Activated CD4-positive, alpha-beta T cell treated with anti-CD3 and anti-CD28 coated beads for 36 hours (primary cell): Measurements from ENCODE around the gene BAG3. TPM values are rescaled to one million over a fixed set of nuclear protein-coding genes. Genes with fewer than 3 reads are reported as not detected.

ENCODE experiments used
- ATAC-seq: fragments of 200-7000 bp; cut with Tn5 transposase; one replicate; pipeline ENCODE4 v1.10.0; 2021; ENCODE audit warnings: mild to moderate bottlenecking, moderate library complexity
- CTCF ChIA-PET: fragments of 350-600 bp; sonication (Branson Sonifier 250); formaldehyde crosslinking; loops from one replicate; lab custom pipeline; 2021; ENCODE audit warnings: antibody characterized with exemption; lab: Charles Lee
- POLR2A ChIA-PET: fragments of 350-600 bp; sonication (Branson Sonifier 250); formaldehyde crosslinking; loops from one replicate; lab custom pipeline; 2021; ENCODE audit warnings: antibody characterized with exemption, inconsistent platforms; lab: Charles Lee
- DNase-seq: peaks from one replicate; pipeline ENCODE4 v3.0.0-alpha.2; 2020
- H3K27ac Mint-ChIP-seq: one replicate; pipeline ENCODE4 v1.8.0; 2021; ENCODE audit warnings: mixed read lengths
- H3K27me3 Mint-ChIP-seq: one replicate; pipeline ENCODE4 v1.8.0; 2021; ENCODE audit warnings: mixed read lengths
- H3K36me3 Mint-ChIP-seq: one replicate; pipeline ENCODE4 v1.8.0; 2021; ENCODE audit warnings: low read depth, mixed read lengths
- H3K4me1 Mint-ChIP-seq: one replicate; pipeline ENCODE4 v1.8.0; 2021; ENCODE audit warnings: mixed read lengths
- H3K4me3 Mint-ChIP-seq: one replicate; pipeline ENCODE4 v1.8.0; 2021; ENCODE audit warnings: mild to moderate bottlenecking, moderate library complexity, mixed read lengths
- H3K9me3 Mint-ChIP-seq: one replicate; pipeline ENCODE4 v1.8.0; 2021; ENCODE audit warnings: low read depth, mixed read lengths
- intact Hi-C, 2 experiments: fragments of 100-400 bp; cut with DNase I in 1 of 2; cut with micrococcal nuclease in 1 of 2; formaldehyde crosslinking; loops; one replicate each; pipeline versions ENCODE4 v1.14.2 to v1.15.1; 2022 to 2024; cut with DNase I, micrococcal nuclease
- total RNA-seq, 2 experiments: library from RNA; stranded (reverse); gene quantifications; one replicate each; pipeline ENCODE4 v1.2.3, GENCODE V29; 2021

BAG3 gene
- total RNA-seq, 2 experiments from 2014 or later: 23.8 to 30.7 TPM

DNA sequence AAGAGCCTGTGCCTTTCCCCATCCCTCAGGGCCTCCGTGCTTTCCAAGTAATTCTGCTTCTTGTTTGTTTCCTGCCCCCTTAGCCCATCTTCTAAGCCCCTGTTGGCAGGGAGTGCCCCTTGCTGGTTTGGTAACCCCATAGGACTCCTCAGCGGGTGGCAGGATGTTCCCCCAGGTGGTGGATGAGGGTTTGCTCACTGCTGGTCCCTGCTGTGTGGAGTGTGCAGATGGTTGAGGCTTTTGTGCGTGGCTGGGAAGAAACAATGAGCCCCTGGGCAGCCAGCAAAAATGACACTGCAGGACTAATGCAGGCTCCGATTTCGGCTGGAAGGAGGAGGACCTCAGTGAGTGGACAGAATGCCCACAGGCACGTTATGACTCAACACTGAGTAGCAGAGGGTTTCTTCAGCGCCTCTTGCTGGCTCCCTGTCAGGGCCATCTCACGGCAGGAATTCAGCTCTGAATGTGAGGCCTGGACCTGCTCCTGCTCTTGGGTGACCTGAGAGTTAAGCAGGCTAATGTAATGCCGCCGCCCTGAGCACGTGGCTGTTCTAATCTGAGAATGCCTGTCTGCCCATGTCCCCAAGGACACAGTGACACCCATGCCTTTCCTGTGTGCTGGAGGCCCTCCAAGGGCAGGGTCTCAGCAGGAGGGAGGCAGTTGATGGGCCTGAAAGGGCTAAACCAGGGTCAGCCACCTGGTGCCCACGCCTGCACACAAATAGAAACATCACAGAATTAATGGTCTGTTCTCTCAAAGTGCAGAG lies 16.6 kb downstream of the BAG3 start:
- Mint-ChIP-seq H3K9me3 (no peaks in the 10 kb centered on the region), H3K27ac (no peak overlapping the region), H3K4me1 (peaks cover 57% of the 10 kb centered on the region), H3K36me3 (peaks cover 21% of the 10 kb centered on the region), H3K27me3 (no peaks in the 10 kb centered on the region), H3K4me3 (no peak overlapping the region)
- ChIA-PET POLR2A (no interaction called here), CTCF (interaction anchor here (0.7 kb wide), 2 partner anchors 70 to 474 kb away, joined by 3 read pairs; no protein-coding TSS in a partner anchor)
- no peak for ATAC-seq
- intact Hi-C loops: no loop called here
- DNase-seq: no peak

DNA sequence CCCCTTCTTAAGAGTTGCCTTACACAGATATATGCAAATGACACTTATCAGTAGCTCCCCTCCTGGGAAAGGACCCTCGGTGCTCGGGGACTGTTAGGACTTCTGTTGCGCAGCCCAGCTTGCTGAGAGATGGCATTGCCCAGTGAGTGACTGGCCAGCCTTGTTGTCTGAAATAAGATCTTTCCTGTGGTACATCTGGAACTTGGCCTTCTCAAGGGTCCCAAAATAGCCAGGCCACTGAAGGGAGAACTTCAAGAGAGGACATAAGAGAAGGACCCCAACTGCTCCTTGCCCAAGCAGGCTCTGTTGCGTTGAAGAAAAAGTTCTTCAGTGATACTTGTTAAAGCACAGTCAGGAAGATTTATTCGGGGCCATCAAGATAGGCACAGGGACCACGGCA lies 17.3 kb downstream of the BAG3 start:
- Mint-ChIP-seq H3K27ac (no peak overlapping the region), H3K4me1 (peaks cover 50% of the 10 kb centered on the region), H3K4me3 (no peak overlapping the region), H3K36me3 (peaks cover 27% of the 10 kb centered on the region), H3K9me3 (no peaks in the 10 kb centered on the region), H3K27me3 (no peaks in the 10 kb centered on the region)
- POLR2A ChIA-PET: no interaction called here
- intact Hi-C loops: no loop called here
- ATAC-seq (no peak), DNase-seq (no peak)
- CTCF ChIA-PET: interaction anchor here (0.7 kb wide), 1 partner anchor 474 kb away, joined by 3 read pairs; no protein-coding TSS in a partner anchor

DNA sequence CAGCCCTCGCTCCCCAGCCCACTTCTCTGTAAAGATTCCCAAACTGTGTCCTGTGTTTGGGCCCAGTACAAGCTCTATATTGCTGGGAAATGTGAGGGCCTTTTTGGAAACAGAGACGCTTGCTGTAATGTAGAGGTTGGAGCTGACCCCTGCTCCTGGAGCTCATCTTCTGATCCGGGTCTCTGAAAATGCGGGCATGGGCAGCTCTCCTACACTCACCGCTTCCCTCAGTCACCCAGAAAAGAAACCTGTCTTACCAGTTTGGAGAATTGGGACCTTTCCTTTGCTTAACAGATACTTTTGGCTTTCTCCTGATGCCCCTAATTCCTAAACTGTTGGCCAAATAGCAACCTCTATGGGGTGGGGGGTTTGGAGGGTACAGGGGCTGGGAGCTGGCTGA lies 18.2 kb downstream of the BAG3 start:
- ATAC-seq: no peak
- peaks cover 41% of the 10 kb centered on the region for H3K4me1 Mint-ChIP-seq
- H3K27ac Mint-ChIP-seq: no peak overlapping the region
- no peak for DNase-seq
- H3K36me3 Mint-ChIP-seq: peaks cover 32% of the 10 kb centered on the region
- no peaks in the 10 kb centered on the region for H3K9me3 Mint-ChIP-seq
- no peaks in the 10 kb centered on the region for H3K27me3 Mint-ChIP-seq
- ChIA-PET POLR2A (no interaction called here), CTCF (no interaction called here)
- intact Hi-C loops: no loop called here
- no peak overlapping the region for H3K4me3 Mint-ChIP-seq

DNA sequence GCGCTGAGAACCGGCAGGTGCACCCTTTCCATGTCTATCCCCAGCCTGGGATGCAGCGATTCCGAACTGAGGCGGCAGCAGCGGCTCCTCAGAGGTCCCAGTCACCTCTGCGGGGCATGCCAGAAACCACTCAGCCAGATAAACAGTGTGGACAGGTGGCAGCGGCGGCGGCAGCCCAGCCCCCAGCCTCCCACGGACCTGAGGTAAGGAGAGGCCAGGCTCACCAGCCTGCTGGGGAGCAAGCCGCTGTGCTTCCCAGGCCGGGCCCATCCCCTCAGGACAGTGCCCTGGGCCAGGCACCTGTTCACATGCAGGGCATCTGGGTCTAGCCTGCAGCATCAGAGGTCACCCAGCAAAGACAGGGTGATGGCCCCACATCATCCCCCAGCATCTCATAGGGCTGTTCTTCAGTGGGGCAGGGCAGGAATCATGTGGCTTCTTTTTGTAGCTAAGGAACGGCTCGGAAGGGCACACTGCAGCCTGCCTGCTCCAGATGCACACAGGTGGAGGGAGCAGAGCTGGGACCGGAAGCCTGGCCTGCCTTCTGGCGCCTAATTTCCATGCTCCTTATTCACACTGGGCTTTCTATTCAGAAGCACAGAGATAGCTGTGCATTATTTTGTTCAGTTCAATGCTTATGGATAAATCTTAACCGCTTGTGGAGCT lies 18.9 kb downstream of the BAG3 start:
- POLR2A ChIA-PET: no interaction called here
- H3K27me3 Mint-ChIP-seq: no peaks in the 10 kb centered on the region
- peaks cover 34% of the 10 kb centered on the region for H3K36me3 Mint-ChIP-seq
- H3K27ac Mint-ChIP-seq: no peak overlapping the region
- CTCF ChIA-PET: interaction anchor here (0.8 to 2.2 kb wide), 4 partner anchors 14 to 189 kb away, joined by 3 to 6 read pairs (median 4); partner anchors contain the start of gene RGS10
- DNase-seq (no peak), ATAC-seq (no peak)
- intact Hi-C loops: no loop called here
- H3K4me3 Mint-ChIP-seq: no peak overlapping the region
- peaks cover 36% of the 10 kb centered on the region for H3K4me1 Mint-ChIP-seq
- H3K9me3 Mint-ChIP-seq: no peaks in the 10 kb centered on the region

DNA sequence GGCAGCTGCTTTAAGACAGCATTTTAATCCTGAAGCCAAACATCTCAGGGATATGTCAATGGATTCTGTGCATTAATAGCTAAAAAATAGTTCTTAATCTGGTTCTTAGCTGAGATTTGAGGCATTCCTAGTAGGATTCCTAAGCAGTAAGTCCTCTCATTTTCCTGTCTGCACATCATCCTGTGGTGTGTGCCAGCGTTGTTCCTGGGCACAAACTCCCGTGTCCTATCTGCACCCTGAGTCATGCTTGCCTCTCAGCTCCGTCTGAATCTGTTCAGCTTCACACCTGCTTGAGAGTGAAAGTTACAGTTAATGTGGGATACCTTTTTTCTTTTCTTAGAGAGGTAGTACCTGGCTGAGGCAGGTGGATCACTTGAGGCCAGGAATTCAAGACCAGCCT lies 19.5 kb downstream of the BAG3 start:
- intact Hi-C loops: no loop called here
- DNase-seq (no peak), ATAC-seq (no peak)
- POLR2A ChIA-PET: no interaction called here
- CTCF ChIA-PET: interaction anchor here (0.5 to 2.2 kb wide), 5 partner anchors 15 to 235 kb away, joined by 3 to 6 read pairs (median 3); partner anchors contain the start of gene RGS10
- Mint-ChIP-seq H3K36me3 (peaks cover 34% of the 10 kb centered on the region), H3K9me3 (no peaks in the 10 kb centered on the region), H3K4me3 (no peak overlapping the region), H3K27me3 (no peaks in the 10 kb centered on the region), H3K4me1 (peaks cover 30% of the 10 kb centered on the region), H3K27ac (no peak overlapping the region)

DNA sequence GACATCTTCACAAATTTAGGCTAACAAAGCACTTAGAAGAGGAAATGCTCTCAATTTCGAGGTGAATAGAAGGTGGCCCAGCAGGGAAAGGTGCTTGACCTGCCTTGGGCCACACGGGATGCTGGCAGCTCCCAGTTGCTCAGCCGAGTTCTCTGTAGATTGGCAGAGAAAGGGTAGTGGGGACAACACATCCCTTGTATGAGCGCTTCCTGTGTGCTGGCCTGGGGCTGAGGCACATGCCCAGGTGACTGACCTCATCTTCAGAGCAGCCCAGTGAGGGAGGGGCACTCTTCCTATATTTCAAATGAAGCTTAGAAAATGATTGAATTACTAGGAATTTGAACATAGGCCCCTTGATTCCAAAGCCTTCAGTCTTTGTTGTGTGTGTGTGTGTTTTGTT lies 20.2 kb downstream of the BAG3 start:
- ChIA-PET POLR2A (no interaction called here), CTCF (interaction anchor here (0.5 to 2.2 kb wide), 2 partner anchors 188 to 235 kb away, joined by 3 to 6 read pairs; no protein-coding TSS in a partner anchor)
- Mint-ChIP-seq H3K4me1 (peaks cover 23% of the 10 kb centered on the region), H3K27me3 (no peaks in the 10 kb centered on the region), H3K36me3 (peaks cover 32% of the 10 kb centered on the region), H3K9me3 (no peaks in the 10 kb centered on the region), H3K27ac (no peak overlapping the region), H3K4me3 (no peak overlapping the region)
- no peak for DNase-seq
- intact Hi-C loops: no loop called here
- ATAC-seq: no peak

DNA sequence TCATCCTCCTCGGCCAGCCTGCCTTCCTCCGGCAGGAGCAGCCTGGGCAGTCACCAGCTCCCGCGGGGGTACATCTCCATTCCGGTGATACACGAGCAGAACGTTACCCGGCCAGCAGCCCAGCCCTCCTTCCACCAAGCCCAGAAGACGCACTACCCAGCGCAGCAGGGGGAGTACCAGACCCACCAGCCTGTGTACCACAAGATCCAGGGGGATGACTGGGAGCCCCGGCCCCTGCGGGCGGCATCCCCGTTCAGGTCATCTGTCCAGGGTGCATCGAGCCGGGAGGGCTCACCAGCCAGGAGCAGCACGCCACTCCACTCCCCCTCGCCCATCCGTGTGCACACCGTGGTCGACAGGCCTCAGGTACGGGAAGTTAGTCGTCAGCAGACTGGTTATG lies 21.1 kb downstream of the BAG3 start:
- Mint-ChIP-seq H3K4me1 (peaks cover 16% of the 10 kb centered on the region), H3K36me3 (peaks cover 33% of the 10 kb centered on the region), H3K27me3 (no peaks in the 10 kb centered on the region), H3K4me3 (no peak overlapping the region), H3K27ac (no peak overlapping the region), H3K9me3 (no peaks in the 10 kb centered on the region)
- CTCF ChIA-PET: interaction anchor here (0.9 to 2.2 kb wide), 2 partner anchors 72 to 187 kb away, joined by 3 to 6 read pairs; no protein-coding TSS in a partner anchor
- intact Hi-C loops: no loop called here
- DNase-seq: no peak
- ATAC-seq: no peak
- POLR2A ChIA-PET: no interaction called here

DNA sequence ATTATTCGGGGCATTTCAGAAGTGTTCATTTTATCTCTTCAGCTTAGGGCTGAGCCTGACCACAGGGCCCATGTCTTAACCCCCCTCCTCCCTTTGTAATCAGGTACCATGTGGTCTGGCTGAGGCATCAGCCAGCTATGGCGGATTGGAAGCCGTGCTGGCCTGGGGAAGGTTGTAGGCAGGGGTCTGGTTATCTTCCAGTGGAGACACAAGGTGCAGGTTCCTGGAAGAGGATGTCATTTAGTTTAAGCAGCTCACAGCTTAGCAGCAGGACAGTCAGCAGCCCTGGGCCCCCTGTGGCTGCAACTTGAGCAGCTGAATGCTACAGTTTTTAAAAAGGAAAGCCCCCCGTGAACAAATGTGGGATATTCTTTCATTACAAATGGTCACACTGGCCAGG lies 22.1 kb downstream of the BAG3 start:
- H3K27ac Mint-ChIP-seq: no peak overlapping the region
- peaks cover 10% of the 10 kb centered on the region for H3K4me1 Mint-ChIP-seq
- H3K4me3 Mint-ChIP-seq: no peak overlapping the region
- no peak for DNase-seq
- intact Hi-C loops: no loop called here
- ChIA-PET POLR2A (no interaction called here), CTCF (interaction anchor here (0.6 kb wide), 1 partner anchor 163 kb away, joined by 3 read pairs; no protein-coding TSS in a partner anchor)
- no peak for ATAC-seq
- H3K36me3 Mint-ChIP-seq: peaks cover 39% of the 10 kb centered on the region
- H3K27me3 Mint-ChIP-seq: no peaks in the 10 kb centered on the region
- no peaks in the 10 kb centered on the region for H3K9me3 Mint-ChIP-seq

DNA sequence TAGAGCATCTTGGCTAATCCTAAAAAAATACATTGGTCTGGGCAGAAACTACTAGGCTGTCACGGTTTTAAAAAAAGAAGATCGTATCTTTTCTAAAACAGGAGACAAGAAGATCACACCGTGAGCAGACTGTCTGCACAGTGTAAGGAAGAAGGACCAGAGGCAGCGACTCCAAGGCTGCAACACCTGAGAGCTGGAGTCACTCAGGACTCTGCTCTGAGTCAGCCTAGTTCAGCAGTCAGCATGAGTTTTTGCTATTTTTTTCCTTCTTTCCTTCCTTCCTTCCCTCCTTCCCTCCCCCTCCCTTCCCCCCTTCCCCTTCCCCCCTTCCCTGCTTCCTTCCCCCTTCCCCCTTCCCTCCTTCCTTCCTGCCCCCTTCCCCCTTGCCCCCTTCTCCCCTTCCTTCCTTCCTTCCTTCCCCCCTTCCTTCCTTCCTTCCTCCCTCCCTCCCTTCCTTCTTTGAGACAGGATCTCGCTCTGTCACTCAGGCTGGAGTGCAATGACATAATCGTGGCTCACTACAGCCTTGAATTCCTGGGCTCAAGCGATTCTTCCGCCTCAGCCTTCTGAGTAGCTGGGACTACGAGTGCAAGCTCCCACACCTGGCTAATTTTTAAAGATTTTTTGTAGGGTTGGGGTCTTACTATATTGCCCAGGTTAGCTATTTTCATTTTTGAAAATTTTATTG lies 24.4 kb downstream of the BAG3 start:
- ChIA-PET CTCF (interaction anchor here (0.8 to 1.2 kb wide), 3 partner anchors 10 to 99 kb away, joined by 3 read pairs; no protein-coding TSS in a partner anchor), POLR2A (no interaction called here)
- Mint-ChIP-seq H3K9me3 (no peaks in the 10 kb centered on the region), H3K4me1 (peaks cover 10% of the 10 kb centered on the region), H3K36me3 (peaks cover 35% of the 10 kb centered on the region), H3K4me3 (no peak overlapping the region), H3K27me3 (no peaks in the 10 kb centered on the region), H3K27ac (no peak overlapping the region)
- intact Hi-C loops: no loop called here
- no peak for DNase-seq
- no peak for ATAC-seq

DNA sequence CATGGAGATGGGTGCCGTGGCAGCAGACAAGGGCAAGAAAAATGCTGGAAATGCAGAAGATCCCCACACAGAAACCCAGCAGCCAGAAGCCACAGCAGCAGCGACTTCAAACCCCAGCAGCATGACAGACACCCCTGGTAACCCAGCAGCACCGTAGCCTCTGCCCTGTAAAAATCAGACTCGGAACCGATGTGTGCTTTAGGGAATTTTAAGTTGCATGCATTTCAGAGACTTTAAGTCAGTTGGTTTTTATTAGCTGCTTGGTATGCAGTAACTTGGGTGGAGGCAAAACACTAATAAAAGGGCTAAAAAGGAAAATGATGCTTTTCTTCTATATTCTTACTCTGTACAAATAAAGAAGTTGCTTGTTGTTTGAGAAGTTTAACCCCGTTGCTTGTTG lies 25.9 kb downstream of the BAG3 start:
- ATAC-seq: no peak
- H3K4me3 Mint-ChIP-seq: no peak overlapping the region
- DNase-seq: no peak
- intact Hi-C loops: no loop called here
- no peaks in the 10 kb centered on the region for H3K27me3 Mint-ChIP-seq
- H3K27ac Mint-ChIP-seq: peak overlapping the region; percentile 20
- peaks cover 28% of the 10 kb centered on the region for H3K36me3 Mint-ChIP-seq
- ChIA-PET CTCF (no interaction called here), POLR2A (no interaction called here)
- H3K9me3 Mint-ChIP-seq: no peaks in the 10 kb centered on the region
- peaks cover 25% of the 10 kb centered on the region for H3K4me1 Mint-ChIP-seq
